ENCODE results near the gene CDH23.

GRCh38 chr10:71840958-71841335, 444.2 kb downstream of the CDH23 start:
- no peak for TF ChIP-seq RAD21 (conservative IDR thresholded peaks at IDR 0.05)
- TF ChIP-seq CTCF (IDR thresholded peaks at IDR 0.05; ENCODE audit: poor library complexity, severe bottlenecking): no peak
- no peak for TF ChIP-seq EZH2 (IDR thresholded peaks at IDR 0.05; ENCODE audit: borderline replicate concordance, insufficient read depth, low read length, poor library complexity, severe bottlenecking)

Measured in neural cell (in vitro differentiated cells).